ENCODE measurements around the gene CAMK2G.

Gene CAMK2G

GRCh38 chr10:73859784-73860491, 14.4 kb downstream of the CAMK2G start:
- no peak for DNase-seq

- DNase-seq, result no peak
Measured at GRCh38 chr10:73859428-73859783, 14.9 kb downstream of the CAMK2G start.

GRCh38 chr10:73858750-73859427, 15.5 kb downstream of the CAMK2G start:
- no peak for DNase-seq

- no peak for DNase-seq
Measured at GRCh38 chr10:73858013-73858708, 16.2 kb downstream of the CAMK2G start.

GRCh38 chr10:73857446-73857845, 16.9 kb downstream of the CAMK2G start:
- DNase-seq, result no peak

GRCh38 chr10:73856261-73856660, 18.1 kb downstream of the CAMK2G start:
- no peak for DNase-seq

GRCh38 chr10:73855413-73855812, 18.9 kb downstream of the CAMK2G start:
- DNase-seq, result no peak

- DNase-seq, result no peak
Measured at GRCh38 chr10:73854310-73854709, 20.0 kb downstream of the CAMK2G start.

GRCh38 chr10:73853196-73853595, 21.2 kb downstream of the CAMK2G start:
- DNase-seq, result no peak

GRCh38 chr10:73850863-73851461, 23.4 kb downstream of the CAMK2G start:
- no peak for DNase-seq

- DNase-seq, result no peak
Measured at GRCh38 chr10:73850211-73850610, 24.1 kb downstream of the CAMK2G start.

GRCh38 chr10:73848821-73849489, 25.4 kb downstream of the CAMK2G start:
- peak; percentile 86 for DNase-seq

GRCh38 chr10:73847031-73847430, 27.3 kb downstream of the CAMK2G start:
- DNase-seq, result no peak

- DNase-seq, result no peak
Measured at GRCh38 chr10:73843261-73843660, 31.1 kb downstream of the CAMK2G start.

- no peak for DNase-seq
Measured at GRCh38 chr10:73842349-73842748, 32.0 kb downstream of the CAMK2G start.

GRCh38 chr10:73841526-73842285, 32.6 kb downstream of the CAMK2G start:
- DNase-seq, result no peak

- DNase-seq, result no peak
Measured at GRCh38 chr10:73841061-73841421, 33.3 kb downstream of the CAMK2G start.

- no peak for DNase-seq
Measured at GRCh38 chr10:73840403-73841060, 33.8 kb downstream of the CAMK2G start.

GRCh38 chr10:73840056-73840402, 34.3 kb downstream of the CAMK2G start:
- DNase-seq, result no peak

- no peak for DNase-seq
Measured at GRCh38 chr10:73839276-73839966, 34.9 kb downstream of the CAMK2G start.

GRCh38 chr10:73838827-73839226, 35.5 kb downstream of the CAMK2G start:
- no peak for DNase-seq
